ENCODE results near the gene APAF1.

APAF1 gene

GRCh38 chr12:98653866-98654493, 8.9 kb downstream of the APAF1 start:
- H3K36me3 ChIP-seq (ENCODE audit: insufficient read depth, low read length): peaks cover 56% of the 10 kb centered on the region
- TF ChIP-seq EZH2 (IDR thresholded peaks at IDR 0.05; ENCODE audit: borderline replicate concordance, low read length) (no peak), CTCF (IDR thresholded peaks at IDR 0.05; ENCODE audit: low read length) (peak; percentile 77)

DNA sequence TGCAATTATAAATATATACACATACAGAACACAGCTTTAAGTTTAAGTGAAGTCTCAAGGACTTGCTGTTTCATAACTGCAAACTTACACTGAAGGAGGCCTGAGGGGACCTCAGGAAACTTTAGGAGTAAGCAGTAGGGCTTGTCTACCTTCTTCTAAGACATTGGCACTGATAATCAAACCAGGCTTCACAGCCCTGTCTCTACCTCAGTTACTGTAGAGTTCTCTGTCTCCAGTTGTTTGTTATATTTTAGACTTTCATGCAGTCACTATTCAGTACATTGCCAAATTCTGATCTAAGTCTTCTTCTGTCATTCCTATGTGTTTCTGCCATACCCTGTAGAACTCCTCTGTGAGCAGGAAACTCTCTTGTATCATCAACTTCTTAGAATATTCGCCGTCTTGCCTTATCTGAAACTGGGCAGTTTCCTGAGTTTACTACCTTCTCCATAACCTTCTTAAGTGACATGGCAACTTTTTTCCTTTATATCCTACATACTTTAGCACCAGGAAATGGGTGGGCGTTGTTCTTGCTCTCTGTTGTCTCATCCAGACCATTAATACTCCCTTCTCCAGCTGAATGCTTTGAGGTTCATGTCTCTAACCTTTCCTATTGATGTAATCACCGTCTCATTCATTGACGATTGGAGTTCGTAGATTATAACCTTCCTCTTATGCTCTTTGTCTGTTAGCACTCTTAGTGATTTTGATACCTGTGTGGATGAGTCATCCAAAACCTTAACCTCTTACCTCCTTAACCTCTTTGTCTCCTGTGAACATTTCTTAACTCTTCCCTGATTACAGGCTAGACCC, 11.4 kb downstream of the APAF1 start:
- Histone ChIP-seq H3K9me2 (ENCODE audit: low read depth, low read length) (no peaks in the 10 kb centered on the region), H3F3A (ENCODE audit: insufficient read depth, low read length) (no peaks in the 10 kb centered on the region), H3K27me3 (ENCODE audit: insufficient read depth, low read length) (no peaks in the 10 kb centered on the region), H3K9me3 (ENCODE audit: low read length) (no peaks in the 10 kb centered on the region), H3K36me3 (ENCODE audit: insufficient read depth, low read length) (peaks cover 54% of the 10 kb centered on the region; the same call in 1 of the 2 replicates), H3K4me1 (ENCODE audit: insufficient read depth, low read length, severe bottlenecking) (no peaks in the 10 kb centered on the region), H2AFZ (ENCODE audit: low read length) (no peak overlapping the region), H3K4me2 (ENCODE audit: low read length) (no peak overlapping the region), H3K4me3 (ENCODE audit: low read depth, low read length, poor library complexity, severe bottlenecking) (no peak overlapping the region), H3K9ac (ENCODE audit: low read length) (no peak overlapping the region), H3K27ac (ENCODE audit: low read depth, low read length, poor library complexity, severe bottlenecking) (no peak overlapping the region), H3K79me2 (ENCODE audit: insufficient read depth, low read length) (no peaks in the 10 kb centered on the region), H4K20me1 (ENCODE audit: insufficient read depth, low read length) (no peaks in the 10 kb centered on the region)
- no peak for TF ChIP-seq CTCF (IDR thresholded peaks at IDR 0.05; ENCODE audit: low read length)
- no peak for TF ChIP-seq EZH2 (IDR thresholded peaks at IDR 0.05; ENCODE audit: borderline replicate concordance, low read length)

More at GRCh38 chr12:98653866-98654493, 8.9 kb downstream of the APAF1 start:
- H3K79me2 ChIP-seq (ENCODE audit: insufficient read depth, low read length): no peaks in the 10 kb centered on the region
- no peak overlapping the region for H3K4me2 ChIP-seq (ENCODE audit: low read length)
- H3K27ac ChIP-seq (ENCODE audit: low read depth, low read length, poor library complexity, severe bottlenecking): no peak overlapping the region
- no peaks in the 10 kb centered on the region for H3K4me1 ChIP-seq (ENCODE audit: insufficient read depth, low read length, severe bottlenecking)
- H4K20me1 ChIP-seq (ENCODE audit: insufficient read depth, low read length): no peaks in the 10 kb centered on the region
- no peak overlapping the region for H2AFZ ChIP-seq (ENCODE audit: low read length)
- H3K9ac ChIP-seq (ENCODE audit: low read length): no peak overlapping the region
- H3K9me2 ChIP-seq (ENCODE audit: low read depth, low read length): no peaks in the 10 kb centered on the region
- H3K9me3 ChIP-seq (ENCODE audit: low read length): no peaks in the 10 kb centered on the region
- no peaks in the 10 kb centered on the region for H3K27me3 ChIP-seq (ENCODE audit: insufficient read depth, low read length)
- no peak overlapping the region for H3K4me3 ChIP-seq (ENCODE audit: low read depth, low read length, poor library complexity, severe bottlenecking)
- no peaks in the 10 kb centered on the region for H3F3A ChIP-seq (ENCODE audit: insufficient read depth, low read length)

DNA sequence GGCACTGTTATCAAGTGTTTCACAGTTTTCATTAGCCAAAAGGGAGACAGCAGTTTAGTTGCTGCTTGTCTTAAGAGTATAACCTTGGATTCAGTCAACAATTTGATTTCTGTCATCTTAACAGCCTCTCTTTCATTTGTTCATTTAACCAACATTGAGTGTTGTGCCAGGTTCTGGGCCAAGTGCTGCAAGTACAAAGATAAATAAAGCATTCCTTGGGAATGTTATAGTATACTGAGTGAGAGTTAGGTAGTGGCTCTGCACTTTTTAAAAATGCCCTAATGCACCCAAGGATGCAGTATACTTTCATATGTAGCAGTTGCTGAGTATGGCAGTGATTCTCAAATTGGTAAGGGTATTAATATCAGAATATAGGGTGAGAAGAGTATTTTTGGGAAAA, 15.4 kb downstream of the APAF1 start:
- H3K27me3 ChIP-seq (ENCODE audit: insufficient read depth, low read length): no peaks in the 10 kb centered on the region
- no peaks in the 10 kb centered on the region for H3K9me3 ChIP-seq (ENCODE audit: low read length)
- no peaks in the 10 kb centered on the region for H3K9me2 ChIP-seq (ENCODE audit: low read depth, low read length)
- peaks cover 75% of the 10 kb centered on the region; the same call in 1 of the 2 replicates for H3K36me3 ChIP-seq (ENCODE audit: insufficient read depth, low read length)
- H3F3A ChIP-seq (ENCODE audit: insufficient read depth, low read length): no peaks in the 10 kb centered on the region
- H3K4me3 ChIP-seq (ENCODE audit: low read depth, low read length, poor library complexity, severe bottlenecking): no peak overlapping the region
- no peak overlapping the region for H2AFZ ChIP-seq (ENCODE audit: low read length)
- no peak overlapping the region for H3K9ac ChIP-seq (ENCODE audit: low read length)
- H3K4me2 ChIP-seq (ENCODE audit: low read length): no peak overlapping the region
- H3K79me2 ChIP-seq (ENCODE audit: insufficient read depth, low read length): no peaks in the 10 kb centered on the region
- H3K27ac ChIP-seq (ENCODE audit: low read depth, low read length, poor library complexity, severe bottlenecking): no peak overlapping the region
- H4K20me1 ChIP-seq (ENCODE audit: insufficient read depth, low read length): no peaks in the 10 kb centered on the region
- no peak for TF ChIP-seq CTCF (IDR thresholded peaks at IDR 0.05; ENCODE audit: low read length)
- no peak for TF ChIP-seq EZH2 (IDR thresholded peaks at IDR 0.05; ENCODE audit: borderline replicate concordance, low read length)
- H3K4me1 ChIP-seq (ENCODE audit: insufficient read depth, low read length, severe bottlenecking): no peaks in the 10 kb centered on the region
